OCI-LY3 (cell line): ENCODE measurements around the gene RIOK2.

ENCODE experiments used
- H2AFZ ChIP-seq: fragments of 200-600, 300-600 bp; shearing (Covaris generic); 2 replicates; pipeline ENCODE4 v1.6.0; 2014; ENCODE audit warnings: antibody characterized with exemption, low read depth, low read length
- H3K27ac ChIP-seq: fragments of 200-600, 300-600 bp; sonication (generic); 2 replicates; pipeline ENCODE4 v1.5.1; 2014; ENCODE audit warnings: mild to moderate bottlenecking, low read length, moderate library complexity, mixed read lengths
- H3K27me3 ChIP-seq: fragments of 200-600, 300-600 bp; sonication (generic); 2 replicates; pipeline ENCODE4 v1.6.1; 2014; ENCODE audit warnings: low read depth, low read length, mixed read lengths
- H3K36me3 ChIP-seq: fragments of 200-600, 300-600 bp; sonication (generic); replicated peaks from 2 replicates; pipeline ENCODE3; 2014; ENCODE audit warnings: low read depth, low read length, mixed read lengths
- H3K4me1 ChIP-seq: fragments of 300-600, 200-600 bp; sonication (generic); 2 replicates; pipeline ENCODE4 v1.6.1; 2014; ENCODE audit warnings: low read length, mixed read lengths
- H3K4me2 ChIP-seq: fragments of 200-600, 300-600 bp; sonication (generic); 2 replicates; pipeline ENCODE4 v1.6.1; 2014; ENCODE audit warnings: low read length, mixed read lengths
- H3K4me3 ChIP-seq: fragments of 300-600, 200-600 bp; sonication (generic); 2 replicates; pipeline ENCODE4 v1.5.1; 2014; ENCODE audit warnings: antibody characterized with exemption, mild to moderate bottlenecking, low read length, moderate library complexity
- H3K79me2 ChIP-seq: fragments of 300-600, 200-600 bp; shearing (Covaris generic); 2 replicates; pipeline ENCODE4 v1.6.1; 2014; ENCODE audit warnings: mild to moderate bottlenecking, low read length, mixed read lengths
- H3K9ac ChIP-seq: fragments of 300-600, 200-600 bp; shearing (Covaris generic); 2 replicates; pipeline ENCODE4 v1.6.0; 2014; ENCODE audit warnings: mild to moderate bottlenecking, low read length, moderate library complexity
- H3K9me3 ChIP-seq: fragments of 200-600, 300-600 bp; shearing (Covaris generic); 2 replicates; pipeline ENCODE4 v1.6.1; 2014; ENCODE audit warnings: low read length, mixed read lengths; ENCODE audit not compliant: insufficient read depth
- H4K20me1 ChIP-seq: fragments of 200-600, 300-600 bp; sonication (generic); 2 replicates; pipeline ENCODE4 v1.6.1; 2016; ENCODE audit warnings: low read length, mixed read lengths; ENCODE audit not compliant: insufficient read depth
- EZH2phosphoT487 ChIP-seq: fragments of 200-600 bp; shearing (Covaris generic); IDR thresholded peaks from 2 replicates; pipeline ENCODE4 v1.6.1; 2018; ENCODE audit warnings: antibody characterized with exemption, mixed run types, low read depth
- TF ChIP-seq, protein P1 (sequence below): fragments of 200-600, 300-600 bp; sonication (generic); IDR thresholded peaks from 2 replicates; pipeline ENCODE4 v1.5.1; 2014; ENCODE audit warnings: antibody characterized with exemption, low read length, low read depth

RIOK2 gene

DNA sequence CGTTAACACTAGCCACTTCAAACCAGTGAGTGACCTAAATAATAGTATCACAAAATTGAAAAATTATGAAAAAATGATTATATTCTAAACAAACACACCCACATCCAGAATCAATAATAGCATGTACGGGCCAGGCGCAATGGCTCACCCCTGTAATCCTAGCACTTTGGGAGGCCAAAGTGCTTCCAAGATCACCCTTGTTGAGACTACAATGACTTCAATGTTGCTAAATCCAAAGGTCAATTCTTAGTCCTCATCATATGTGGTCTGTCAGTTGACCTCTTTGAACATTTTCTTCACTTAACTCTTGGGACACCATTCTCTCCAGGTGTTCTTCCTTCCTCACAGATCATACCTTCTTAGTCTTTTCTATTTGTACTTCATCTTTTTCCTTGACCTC is 11.3 kb downstream of the RIOK2 start:
- Histone ChIP-seq H3K27me3 (no peaks in the 10 kb centered on the region), H4K20me1 (no peaks in the 10 kb centered on the region), H3K4me2 (no peak overlapping the region), H3K79me2 (no peaks in the 10 kb centered on the region), H2AFZ (no peak overlapping the region), H3K4me1 (peaks cover 17% of the 10 kb centered on the region), H3K4me3 (no peak overlapping the region), H3K36me3 (peaks cover 31% of the 10 kb centered on the region), H3K9ac (no peak overlapping the region), H3K27ac (no peak overlapping the region), H3K9me3 (no peaks in the 10 kb centered on the region)
- TF ChIP-seq, protein P1, sequence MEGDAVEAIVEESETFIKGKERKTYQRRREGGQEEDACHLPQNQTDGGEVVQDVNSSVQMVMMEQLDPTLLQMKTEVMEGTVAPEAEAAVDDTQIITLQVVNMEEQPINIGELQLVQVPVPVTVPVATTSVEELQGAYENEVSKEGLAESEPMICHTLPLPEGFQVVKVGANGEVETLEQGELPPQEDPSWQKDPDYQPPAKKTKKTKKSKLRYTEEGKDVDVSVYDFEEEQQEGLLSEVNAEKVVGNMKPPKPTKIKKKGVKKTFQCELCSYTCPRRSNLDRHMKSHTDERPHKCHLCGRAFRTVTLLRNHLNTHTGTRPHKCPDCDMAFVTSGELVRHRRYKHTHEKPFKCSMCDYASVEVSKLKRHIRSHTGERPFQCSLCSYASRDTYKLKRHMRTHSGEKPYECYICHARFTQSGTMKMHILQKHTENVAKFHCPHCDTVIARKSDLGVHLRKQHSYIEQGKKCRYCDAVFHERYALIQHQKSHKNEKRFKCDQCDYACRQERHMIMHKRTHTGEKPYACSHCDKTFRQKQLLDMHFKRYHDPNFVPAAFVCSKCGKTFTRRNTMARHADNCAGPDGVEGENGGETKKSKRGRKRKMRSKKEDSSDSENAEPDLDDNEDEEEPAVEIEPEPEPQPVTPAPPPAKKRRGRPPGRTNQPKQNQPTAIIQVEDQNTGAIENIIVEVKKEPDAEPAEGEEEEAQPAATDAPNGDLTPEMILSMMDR: no peak
- TF ChIP-seq EZH2phosphoT487: no peak

DNA sequence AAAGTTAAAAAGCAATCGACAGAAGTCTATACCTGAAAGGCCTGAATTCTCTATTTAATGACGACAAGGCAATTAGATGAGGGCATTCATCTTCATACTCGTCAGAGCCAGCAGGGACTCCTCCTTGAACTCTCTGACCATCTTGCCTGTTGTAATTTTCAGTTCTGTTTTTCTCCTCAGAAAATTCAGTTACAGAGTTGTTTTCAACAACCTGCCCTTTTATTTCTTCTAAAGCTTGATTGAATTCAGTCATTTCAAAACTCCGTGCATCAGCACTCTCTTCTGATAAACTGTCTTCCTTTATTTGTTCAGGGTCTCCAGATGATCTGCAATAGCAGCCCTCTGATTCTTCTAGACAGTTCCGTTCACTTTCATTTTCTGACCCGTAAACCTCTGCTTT is 15.6 kb downstream of the RIOK2 start:
- Histone ChIP-seq H3K36me3 (peaks cover 21% of the 10 kb centered on the region), H3K9me3 (no peaks in the 10 kb centered on the region), H3K27ac (peak overlapping the region; percentile 81), H3K4me3 (peak overlapping the region; percentile 69), H3K27me3 (no peaks in the 10 kb centered on the region), H3K4me1 (peaks cover 17% of the 10 kb centered on the region), H4K20me1 (no peaks in the 10 kb centered on the region), H3K9ac (peak overlapping the region; percentile 52), H2AFZ (no peak overlapping the region), H3K4me2 (peak overlapping the region; percentile 95), H3K79me2 (no peaks in the 10 kb centered on the region)
- no peak for TF ChIP-seq EZH2phosphoT487
- TF ChIP-seq, protein P1: no peak

DNA sequence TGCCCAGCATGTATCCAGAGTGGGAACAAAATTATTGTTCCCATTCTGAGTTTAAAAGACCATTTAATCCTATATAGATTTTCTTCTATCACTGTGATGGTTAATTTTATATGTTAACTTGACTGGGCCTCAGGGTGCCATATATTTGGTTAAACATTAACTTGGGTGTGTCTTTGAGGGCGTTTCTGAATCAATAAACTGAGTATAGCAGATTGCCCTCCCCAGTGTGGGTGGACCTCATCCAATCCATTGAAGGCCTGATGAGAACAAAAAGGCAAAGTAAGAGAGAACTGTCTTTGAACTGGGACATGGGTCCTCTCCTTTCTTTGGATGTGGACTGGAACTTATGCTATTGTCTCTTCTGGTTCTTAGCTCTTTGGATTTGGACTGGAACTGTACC is 17.3 kb downstream of the RIOK2 start:
- no peaks in the 10 kb centered on the region for H3K27me3 ChIP-seq
- H3K79me2 ChIP-seq: no peaks in the 10 kb centered on the region
- no peak overlapping the region for H3K9ac ChIP-seq
- no peak overlapping the region for H3K27ac ChIP-seq
- no peaks in the 10 kb centered on the region for H4K20me1 ChIP-seq
- no peak overlapping the region for H3K4me3 ChIP-seq
- H3K9me3 ChIP-seq: no peaks in the 10 kb centered on the region
- TF ChIP-seq, protein P1: no peak
- TF ChIP-seq EZH2phosphoT487: no peak
- peaks cover 17% of the 10 kb centered on the region for H3K4me1 ChIP-seq
- peaks cover 21% of the 10 kb centered on the region for H3K36me3 ChIP-seq
- H3K4me2 ChIP-seq: no peak overlapping the region
- H2AFZ ChIP-seq: no peak overlapping the region

DNA sequence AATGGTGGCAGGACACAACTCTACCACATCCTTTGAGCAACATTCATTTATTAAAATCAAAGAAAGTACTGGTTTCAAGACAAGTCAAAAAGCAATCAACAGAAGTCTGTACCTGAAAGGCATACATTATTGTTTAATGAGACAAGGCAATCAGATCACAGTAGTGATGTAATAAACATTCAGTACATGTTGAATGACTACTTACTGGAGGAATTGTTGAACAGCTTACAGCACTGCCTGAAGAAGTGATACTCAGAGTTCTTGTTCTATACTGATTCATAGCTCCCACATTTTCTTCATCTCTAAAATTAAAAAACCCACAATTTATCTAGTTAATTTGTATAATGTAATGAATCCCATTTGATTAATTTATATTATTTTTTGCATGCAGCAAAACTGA is 18.2 kb downstream of the RIOK2 start:
- H2AFZ ChIP-seq: no peak overlapping the region

More for the DNA sequence above, 18.2 kb downstream of the RIOK2 start:
- no peaks in the 10 kb centered on the region for H4K20me1 ChIP-seq
- H3K27me3 ChIP-seq: no peaks in the 10 kb centered on the region
- H3K9ac ChIP-seq: no peak overlapping the region
- peaks cover 23% of the 10 kb centered on the region for H3K36me3 ChIP-seq
- H3K4me3 ChIP-seq: no peak overlapping the region
- peaks cover 17% of the 10 kb centered on the region for H3K4me1 ChIP-seq
- H3K27ac ChIP-seq: no peak overlapping the region
- no peak overlapping the region for H3K4me2 ChIP-seq
- no peaks in the 10 kb centered on the region for H3K9me3 ChIP-seq
- no peaks in the 10 kb centered on the region for H3K79me2 ChIP-seq
- no peak for TF ChIP-seq EZH2phosphoT487
- TF ChIP-seq, protein P1: no peak
